Caco-2 (cell line): Measurements from ENCODE around the gene LRRC36. TPM values are rescaled to one million over a fixed set of nuclear protein-coding genes. Genes with fewer than 3 reads are reported as not detected.

ENCODE experiments used
- BruUV-seq: library from RNA; stranded (reverse); fragments of 400-500 nt; replicated peaks from 2 replicates; lab custom pipeline; 2021; lab: Mats Ljungman, UMichigan
- CTCF ChIA-PET: fragments of 300-600 bp; sonication (Branson Sonifier 250); formaldehyde crosslinking; loops from one replicate; lab custom pipeline; 2022; ENCODE audit warnings: antibody characterized with exemption; lab: Charles Lee
- POLR2A ChIA-PET: fragments of 300-600 bp; sonication (Branson Sonifier 250); formaldehyde crosslinking; loops from one replicate; lab custom pipeline; 2022; ENCODE audit warnings: antibody characterized with exemption; lab: Charles Lee
- DNase-seq, 2 experiments: peaks; one replicate each; pipeline versions ENCODE4 v3.0.0 to v3.0.0-alpha.2; 2020 to 2022
- H3K27me3 ChIP-seq: replicated peaks from 2 replicates; pipeline ENCODE4 v1.6.0; 2011; ENCODE audit warnings: low read length; ENCODE audit not compliant: control insufficient read depth, insufficient read depth
- H3K36me3 ChIP-seq: 2 replicates; pipeline ENCODE4 v1.5.1; 2011; ENCODE audit warnings: low read length; ENCODE audit not compliant: control insufficient read depth, insufficient read depth
- H3K4me1 ChIP-seq: fragments of 250-450 bp; sonication (Bioruptor Pico); 2 replicates; pipeline ENCODE4 v1.5.1; 2020; ENCODE audit warnings: mild to moderate bottlenecking
- H3K4me3 ChIP-seq: 2 replicates; pipeline ENCODE4 v1.5.1; 2011; ENCODE audit warnings: low read depth, mild to moderate bottlenecking, control low read depth, low read length
- H3K9me3 ChIP-seq: fragments of 250-450 bp; sonication (Bioruptor Pico); 2 replicates; pipeline ENCODE4 v1.5.1; 2020; ENCODE audit warnings: mild to moderate bottlenecking, moderate library complexity
- H3K27ac Mint-ChIP-seq: one replicate; pipeline ENCODE4 v1.8.0; 2022; ENCODE audit warnings: mixed read lengths; ENCODE audit not compliant: unreplicated experiment
- H3K27me3 Mint-ChIP-seq: one replicate; pipeline ENCODE4 v1.8.0; 2022; ENCODE audit warnings: mixed read lengths; ENCODE audit not compliant: insufficient read depth, unreplicated experiment
- H3K36me3 Mint-ChIP-seq: one replicate; pipeline ENCODE4 v1.8.0; 2022; ENCODE audit warnings: mild to moderate bottlenecking, mixed read lengths; ENCODE audit not compliant: insufficient read depth, unreplicated experiment
- H3K4me1 Mint-ChIP-seq: one replicate; pipeline ENCODE4 v1.8.0; 2022; ENCODE audit warnings: low read depth, mixed read lengths; ENCODE audit not compliant: unreplicated experiment
- H3K4me3 Mint-ChIP-seq: one replicate; pipeline ENCODE4 v1.8.0; 2022; ENCODE audit warnings: mild to moderate bottlenecking, moderate library complexity, mixed read lengths; ENCODE audit not compliant: unreplicated experiment
- H3K9me3 Mint-ChIP-seq: one replicate; pipeline ENCODE4 v1.8.0; 2022; ENCODE audit warnings: mixed read lengths; ENCODE audit not compliant: unreplicated experiment
- intact Hi-C: fragments of 100-400 bp; cut with micrococcal nuclease; formaldehyde crosslinking; loops from one replicate; pipeline ENCODE4 v1.10.0; 2022; ENCODE audit not compliant: unreplicated experiment
- total RNA-seq: library from RNA; stranded (reverse); gene quantifications from 2 replicates; pipeline ENCODE4 v1.2.3, GENCODE V29; 2022
- TF ChIP-seq, protein P1 (sequence below), 2 experiments: fragments of 200-600 bp in 1 of 2; IDR thresholded peaks; 1 replicate in 1 of 2; 2 replicates in 1 of 2; pipeline versions ENCODE4 v1.5.1 to v1.8.0; 2011 to 2022; ENCODE audit warnings: antibody characterized with exemption in 1 of 2, control low read depth in 1 of 2, inconsistent platforms in 1 of 2, low read depth in 1 of 2, low read length in 1 of 2, mild to moderate bottlenecking in 1 of 2, moderate library complexity in 1 of 2; ENCODE audit not compliant: insufficient read depth in 1 of 2, severe bottlenecking in 1 of 2, unreplicated experiment in 1 of 2

LRRC36 gene
- total RNA-seq, 1 experiment from 2014 or later, result not detected

DNA sequence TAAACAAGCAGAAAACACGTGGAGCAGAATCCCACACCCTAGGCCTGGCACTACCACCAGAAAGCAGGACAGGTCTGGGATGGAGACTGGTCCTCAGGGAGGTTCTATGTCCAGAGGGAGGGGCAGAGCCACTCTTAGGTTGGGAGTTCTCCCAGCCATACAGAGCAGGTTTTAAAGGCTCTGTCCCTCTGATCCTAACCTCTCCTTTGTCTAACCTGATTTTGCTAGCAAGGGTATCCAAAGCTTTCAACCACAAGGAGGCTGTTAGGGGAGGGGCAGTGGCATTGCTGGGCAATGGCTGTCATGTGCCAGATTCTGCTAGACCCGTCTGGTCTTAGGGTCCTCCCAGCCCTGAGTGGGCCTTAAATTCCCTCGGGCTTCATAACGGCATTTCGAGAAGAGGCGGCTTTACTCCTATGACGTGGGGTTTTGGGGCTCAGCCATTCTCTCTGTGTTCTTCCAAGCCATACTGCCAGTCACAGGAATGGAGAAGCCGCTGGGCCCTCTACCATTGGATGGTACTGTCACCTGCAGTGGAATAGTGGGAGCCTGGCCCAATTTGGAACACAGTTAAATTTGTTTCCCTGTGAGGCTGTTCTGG, 61.0 kb downstream of the LRRC36 start:
- H3K27me3 Mint-ChIP-seq, result no peaks in the 10 kb centered on the region
- H3K27me3 ChIP-seq, result no peaks in the 10 kb centered on the region

DNA sequence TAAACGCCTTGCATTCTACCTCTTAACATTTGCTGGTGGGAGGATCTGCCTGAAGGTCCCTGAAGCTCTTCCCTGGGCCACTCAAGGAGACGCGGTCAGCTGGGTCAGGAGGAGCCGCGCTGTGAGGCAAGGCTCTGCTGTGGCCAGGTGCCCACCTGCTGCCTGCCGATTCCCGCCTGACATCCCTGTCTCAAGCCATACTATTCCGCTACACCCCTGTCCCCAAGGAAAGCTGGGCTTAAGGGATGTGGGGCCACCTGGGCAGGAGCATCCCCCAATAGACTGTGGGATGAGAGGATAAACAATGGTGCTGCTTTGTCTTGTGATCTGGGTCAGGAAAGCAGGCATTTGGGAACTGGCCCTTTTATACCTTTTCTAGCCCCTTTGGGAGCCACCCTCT, 61.6 kb downstream of the LRRC36 start:
- Mint-ChIP-seq H3K27me3 (no peaks in the 10 kb centered on the region), H3K4me3 (no peak overlapping the region), H3K9me3 (no peaks in the 10 kb centered on the region), H3K4me1 (peaks cover 7% of the 10 kb centered on the region), H3K27ac (no peak overlapping the region), H3K36me3 (no peaks in the 10 kb centered on the region)
- no peak overlapping the region for H3K4me3 ChIP-seq
- H3K36me3 ChIP-seq, result no peaks in the 10 kb centered on the region
- H3K4me1 ChIP-seq, result no peaks in the 10 kb centered on the region
- ChIA-PET POLR2A (no interaction called here), CTCF (interaction anchor here (1.0 to 1.4 kb wide), 2 partner anchors 23 to 40 kb away, joined by 3 to 4 read pairs; no protein-coding TSS in a partner anchor)
- TF ChIP-seq, protein P1, sequence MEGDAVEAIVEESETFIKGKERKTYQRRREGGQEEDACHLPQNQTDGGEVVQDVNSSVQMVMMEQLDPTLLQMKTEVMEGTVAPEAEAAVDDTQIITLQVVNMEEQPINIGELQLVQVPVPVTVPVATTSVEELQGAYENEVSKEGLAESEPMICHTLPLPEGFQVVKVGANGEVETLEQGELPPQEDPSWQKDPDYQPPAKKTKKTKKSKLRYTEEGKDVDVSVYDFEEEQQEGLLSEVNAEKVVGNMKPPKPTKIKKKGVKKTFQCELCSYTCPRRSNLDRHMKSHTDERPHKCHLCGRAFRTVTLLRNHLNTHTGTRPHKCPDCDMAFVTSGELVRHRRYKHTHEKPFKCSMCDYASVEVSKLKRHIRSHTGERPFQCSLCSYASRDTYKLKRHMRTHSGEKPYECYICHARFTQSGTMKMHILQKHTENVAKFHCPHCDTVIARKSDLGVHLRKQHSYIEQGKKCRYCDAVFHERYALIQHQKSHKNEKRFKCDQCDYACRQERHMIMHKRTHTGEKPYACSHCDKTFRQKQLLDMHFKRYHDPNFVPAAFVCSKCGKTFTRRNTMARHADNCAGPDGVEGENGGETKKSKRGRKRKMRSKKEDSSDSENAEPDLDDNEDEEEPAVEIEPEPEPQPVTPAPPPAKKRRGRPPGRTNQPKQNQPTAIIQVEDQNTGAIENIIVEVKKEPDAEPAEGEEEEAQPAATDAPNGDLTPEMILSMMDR (IDR thresholded peaks at IDR 0.05; ENCODE audit: insufficient read depth in 1 of 2, low read depth in 1 of 2, low read length in 1 of 2, severe bottlenecking in 1 of 2, unreplicated experiment in 1 of 2), result no peak
- H3K27me3 ChIP-seq, result no peaks in the 10 kb centered on the region
- H3K9me3 ChIP-seq, result no peaks in the 10 kb centered on the region
- DNase-seq, result no peak
- BruUV-seq, result no TSS peak
- intact Hi-C loops, result no loop called here

More for the DNA sequence above, 61.0 kb downstream of the LRRC36 start:
- Mint-ChIP-seq H3K36me3 (no peaks in the 10 kb centered on the region), H3K27ac (no peak overlapping the region), H3K9me3 (no peaks in the 10 kb centered on the region), H3K4me1 (peaks cover 5% of the 10 kb centered on the region), H3K4me3 (no peak overlapping the region)
- no peaks in the 10 kb centered on the region for H3K36me3 ChIP-seq
- CTCF ChIA-PET, result interaction anchor here (0.6 to 1.4 kb wide), 3 partner anchors 23 to 59 kb away, joined by 3 to 4 read pairs (median 3); no protein-coding TSS in a partner anchor
- no TSS peak for BruUV-seq
- H3K4me3 ChIP-seq, result no peak overlapping the region
- DNase-seq, result no peak
- intact Hi-C loops, result no loop called here
- no peaks in the 10 kb centered on the region for H3K9me3 ChIP-seq
- POLR2A ChIA-PET, result no interaction called here
- TF ChIP-seq, protein P1 (IDR thresholded peaks at IDR 0.05; ENCODE audit: insufficient read depth in 1 of 2, low read depth in 1 of 2, low read length in 1 of 2, severe bottlenecking in 1 of 2, unreplicated experiment in 1 of 2), result no peak
- no peaks in the 10 kb centered on the region for H3K4me1 ChIP-seq

DNA sequence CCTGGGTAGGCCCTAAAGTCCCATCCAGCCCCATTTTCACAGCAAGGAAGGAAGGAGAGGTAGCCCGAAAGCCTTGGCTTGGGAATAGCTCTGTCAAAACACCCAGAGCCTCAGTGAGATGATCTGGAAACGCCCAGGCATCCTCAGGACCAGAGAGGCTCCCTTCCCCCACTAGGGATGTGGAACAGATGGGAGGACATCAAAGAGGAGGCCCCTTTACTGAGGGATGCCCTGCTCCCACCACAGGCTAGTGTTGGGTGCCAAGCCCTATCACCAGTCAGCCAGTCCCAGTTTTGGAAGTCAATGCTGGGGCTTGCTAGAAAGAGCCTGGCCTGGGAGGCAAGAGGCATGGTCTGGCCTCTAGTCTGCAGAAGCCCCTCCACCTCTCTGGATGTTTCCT, 62.0 kb downstream of the LRRC36 start:
- H3K9me3 ChIP-seq, result no peaks in the 10 kb centered on the region
- H3K4me1 ChIP-seq, result no peaks in the 10 kb centered on the region
- TF ChIP-seq, protein P1 (IDR thresholded peaks at IDR 0.05; ENCODE audit: insufficient read depth in 1 of 2, low read depth in 1 of 2, low read length in 1 of 2, severe bottlenecking in 1 of 2, unreplicated experiment in 1 of 2), result no peak
- H3K9me3 Mint-ChIP-seq, result no peaks in the 10 kb centered on the region
- H3K4me1 Mint-ChIP-seq, result peaks cover 7% of the 10 kb centered on the region
- H3K27ac Mint-ChIP-seq, result no peak overlapping the region
- POLR2A ChIA-PET, result no interaction called here
- intact Hi-C loops, result no loop called here
- no peak for DNase-seq
- no peaks in the 10 kb centered on the region for H3K27me3 Mint-ChIP-seq
- CTCF ChIA-PET, result interaction anchor here (1.0 to 1.4 kb wide), 2 partner anchors 24 to 40 kb away, joined by 3 to 4 read pairs; no protein-coding TSS in a partner anchor
- H3K4me3 Mint-ChIP-seq, result no peak overlapping the region
- no peaks in the 10 kb centered on the region for H3K36me3 Mint-ChIP-seq
- no peaks in the 10 kb centered on the region for H3K27me3 ChIP-seq
- no peaks in the 10 kb centered on the region for H3K36me3 ChIP-seq
- no peak overlapping the region for H3K4me3 ChIP-seq
- no TSS peak for BruUV-seq
